ENCODE measurements around the gene SCYGR4.

- TF ChIP-seq POLR2AphosphoS5 (IDR thresholded peaks at IDR 0.05) (no peak), CTCF (IDR thresholded peaks at IDR 0.05 in 8 of 11, conservative IDR thresholded peaks at IDR 0.05 in 3 of 11) (no peak), POLR2A (IDR thresholded peaks at IDR 0.05) (no peak)
Observed at GRCh38 chr2:227568852-227569169, 48.5 kb upstream of the SCYGR4 start.
